ENCODE measurements around the gene ABHD16B. TPM values are rescaled to one million over a fixed set of nuclear protein-coding genes. Genes with fewer than 3 reads are reported as not detected.
A peak's percentile ranks its signal among the peaks of the same experiment; 100 is the strongest.

Gene ABHD16B
- total and polyA plus RNA-seq, 7 experiments from 2014 or later = 0.24 to 1.1 (median 0.65) TPM; not detected in 4

- Histone ChIP-seq H3K9me3 (ENCODE audit: control insufficient read depth in 2 of 3, low read length in 3 of 3) (no peaks in the 10 kb centered on the region), H3K27ac (ENCODE audit: low read depth, low read length) (no peak overlapping the region), H3K4me1 (ENCODE audit: control insufficient read depth in 2 of 2, insufficient read depth in 2 of 2, low read length in 2 of 2) (peaks cover 4 to 10% of the 10 kb centered on the region in 2 donors), H3K36me3 (ENCODE audit: control insufficient read depth in 2 of 3, insufficient read depth in 3 of 3, low read length in 3 of 3) (no peaks in the 10 kb centered on the region), H3K4me3 (ENCODE audit: low read length) (no peak overlapping the region), H3K27me3 (ENCODE audit: control insufficient read depth in 2 of 2, insufficient read depth in 2 of 2, low read length in 2 of 2) (peaks cover 4 to 12% of the 10 kb centered on the region in 2 donors)
- intact Hi-C loops (cut with micrococcal nuclease) = no loop called here
- peaks cover 12 to 34% (median 14%) of the 10 kb centered on the region in 5 donors for H3K27me3 Mint-ChIP-seq
- POLR2A ChIA-PET = no interaction called here
- peak overlapping the region in 4 of 10 donors; percentile 45 to 75 (median 46) for H3K4me3 Mint-ChIP-seq
- H3K9me3 Mint-ChIP-seq = peaks cover 0 to 4% (median 0%) of the 10 kb centered on the region in 11 donors
- peaks cover 9 to 14% (median 10%) of the 10 kb centered on the region in 7 donors for H3K4me1 Mint-ChIP-seq
- CTCF ChIA-PET = interaction anchor here (0.7 kb wide), 1 partner anchor 266 kb away, joined by 3 read pairs; no protein-coding TSS in a partner anchor
- ATAC-seq (no peak), DNase-seq (no peak)
- peaks cover 0 to 5% (median 0%) of the 10 kb centered on the region in 5 donors for H3K36me3 Mint-ChIP-seq
- H3K27ac Mint-ChIP-seq = no peak overlapping the region
Measured at GRCh38 chr20:63833776-63834490, 27.4 kb upstream of the ABHD16B start.

DNA sequence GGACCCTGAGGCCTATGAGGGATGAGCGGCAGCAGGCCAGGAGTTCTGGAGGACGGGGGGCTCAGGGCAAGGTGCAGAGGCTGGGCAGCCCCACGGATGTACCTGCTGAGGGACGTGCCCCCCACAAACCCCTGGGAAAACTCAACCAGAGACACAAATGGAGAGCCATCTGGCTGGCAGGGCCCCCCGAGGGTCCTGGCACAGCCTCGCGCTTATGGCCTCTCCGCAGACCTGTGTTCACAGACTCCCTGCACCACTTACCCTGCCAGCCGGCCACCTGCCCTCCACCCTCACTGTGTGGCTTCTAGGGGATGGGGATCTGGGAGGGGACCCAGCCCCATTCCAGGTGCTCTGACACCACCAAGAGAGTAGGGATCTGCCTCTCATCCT is 26.8 kb upstream of the ABHD16B start:
- peaks cover 0 to 5% (median 0%) of the 10 kb centered on the region in 5 donors for H3K36me3 Mint-ChIP-seq
- no peak overlapping the region for H3K27ac Mint-ChIP-seq
- Histone ChIP-seq H3K9me3 (ENCODE audit: control insufficient read depth in 2 of 3, low read length in 3 of 3) (no peaks in the 10 kb centered on the region), H3K4me1 (ENCODE audit: control insufficient read depth in 2 of 2, insufficient read depth in 2 of 2, low read length in 2 of 2) (peaks cover 4 to 6% of the 10 kb centered on the region in 2 donors), H3K36me3 (ENCODE audit: control insufficient read depth in 2 of 3, insufficient read depth in 3 of 3, low read length in 3 of 3) (no peaks in the 10 kb centered on the region), H3K27ac (ENCODE audit: low read depth, low read length) (no peak overlapping the region), H3K4me3 (ENCODE audit: low read length) (no peak overlapping the region), H3K27me3 (ENCODE audit: control insufficient read depth in 2 of 2, insufficient read depth in 2 of 2, low read length in 2 of 2) (peaks cover 0 to 6% of the 10 kb centered on the region in 2 donors)
- DNase-seq (no peak), ATAC-seq (no peak)
- ChIA-PET CTCF (interaction anchor here (0.6 kb wide), 1 partner anchor 9 kb away, joined by 3 read pairs; no protein-coding TSS in a partner anchor), POLR2A (no interaction called here)
- H3K4me3 Mint-ChIP-seq = no peak overlapping the region
- H3K9me3 Mint-ChIP-seq = peaks cover 0 to 4% (median 0%) of the 10 kb centered on the region in 11 donors
- intact Hi-C loops (cut with micrococcal nuclease) = no loop called here
- H3K4me1 Mint-ChIP-seq = peaks cover 7 to 12% (median 7%) of the 10 kb centered on the region in 7 donors
- H3K27me3 Mint-ChIP-seq = peaks cover 7 to 28% (median 8%) of the 10 kb centered on the region in 5 donors

- Histone ChIP-seq H3K36me3 (ENCODE audit: control insufficient read depth in 2 of 3, insufficient read depth in 3 of 3, low read length in 3 of 3) (no peaks in the 10 kb centered on the region), H3K4me3 (ENCODE audit: low read length) (no peak overlapping the region), H3K4me1 (ENCODE audit: control insufficient read depth in 2 of 2, insufficient read depth in 2 of 2, low read length in 2 of 2) (no peaks in the 10 kb centered on the region), H3K27ac (ENCODE audit: low read depth, low read length) (no peak overlapping the region), H3K9me3 (ENCODE audit: control insufficient read depth in 2 of 3, low read length in 3 of 3) (no peaks in the 10 kb centered on the region), H3K27me3 (ENCODE audit: control insufficient read depth in 2 of 2, insufficient read depth in 2 of 2, low read length in 2 of 2) (no peaks in the 10 kb centered on the region)
- Mint-ChIP-seq H3K4me3 (no peak overlapping the region), H3K27me3 (peaks cover 0 to 22% (median under 1%) of the 10 kb centered on the region in 5 donors), H3K36me3 (no peaks in the 10 kb centered on the region), H3K4me1 (peaks cover 0 to 5% (median 0%) of the 10 kb centered on the region in 7 donors), H3K27ac (no peak overlapping the region), H3K9me3 (no peaks in the 10 kb centered on the region)
- intact Hi-C loops (cut with micrococcal nuclease) = no loop called here
- DNase-seq (no peak), ATAC-seq (no peak)
- ChIA-PET CTCF (interaction anchor here (0.6 kb wide), 1 partner anchor 10 kb away, joined by 3 read pairs; no protein-coding TSS in a partner anchor), POLR2A (no interaction called here)
Measured at GRCh38 chr20:63835021-63835858, 26.1 kb upstream of the ABHD16B start.

GRCh38 chr20:63836458-63837344 is 24.6 kb upstream of the ABHD16B start:
- Histone ChIP-seq H3K4me3 (ENCODE audit: low read length) (no peak overlapping the region), H3K9me3 (ENCODE audit: control insufficient read depth in 2 of 3, low read length in 3 of 3) (no peaks in the 10 kb centered on the region), H3K27me3 (ENCODE audit: control insufficient read depth in 2 of 2, insufficient read depth in 2 of 2, low read length in 2 of 2) (no peaks in the 10 kb centered on the region), H3K27ac (ENCODE audit: low read depth, low read length) (no peak overlapping the region), H3K36me3 (ENCODE audit: control insufficient read depth in 2 of 3, insufficient read depth in 3 of 3, low read length in 3 of 3) (no peaks in the 10 kb centered on the region), H3K4me1 (ENCODE audit: control insufficient read depth in 2 of 2, insufficient read depth in 2 of 2, low read length in 2 of 2) (no peaks in the 10 kb centered on the region)
- CTCF ChIA-PET = no interaction called here
- H3K4me3 Mint-ChIP-seq = no peak overlapping the region
- peaks cover 0 to 5% (median 0%) of the 10 kb centered on the region in 7 donors for H3K4me1 Mint-ChIP-seq
- H3K9me3 Mint-ChIP-seq = no peaks in the 10 kb centered on the region
- no peak overlapping the region for H3K27ac Mint-ChIP-seq
- DNase-seq (no peak), ATAC-seq (no peak)
- H3K36me3 Mint-ChIP-seq = no peaks in the 10 kb centered on the region
- POLR2A ChIA-PET = no interaction called here
- peaks cover 0 to 25% (median 0%) of the 10 kb centered on the region in 5 donors for H3K27me3 Mint-ChIP-seq
- intact Hi-C loops (cut with micrococcal nuclease) = no loop called here

- Histone ChIP-seq H3K4me3 (ENCODE audit: low read length) (no peak overlapping the region), H3K36me3 (ENCODE audit: control insufficient read depth in 2 of 3, insufficient read depth in 3 of 3, low read length in 3 of 3) (no peaks in the 10 kb centered on the region), H3K4me1 (ENCODE audit: control insufficient read depth in 2 of 2, insufficient read depth in 2 of 2, low read length in 2 of 2) (no peaks in the 10 kb centered on the region), H3K9me3 (ENCODE audit: control insufficient read depth in 2 of 3, low read length in 3 of 3) (no peaks in the 10 kb centered on the region), H3K27me3 (ENCODE audit: control insufficient read depth in 2 of 2, insufficient read depth in 2 of 2, low read length in 2 of 2) (no peaks in the 10 kb centered on the region), H3K27ac (ENCODE audit: low read depth, low read length) (no peak overlapping the region)
- no peaks in the 10 kb centered on the region for H3K36me3 Mint-ChIP-seq
- no peak overlapping the region for H3K4me3 Mint-ChIP-seq
- peak overlapping the region in 1 of 9 donors; percentile 27 for H3K27ac Mint-ChIP-seq
- ATAC-seq (no peak), DNase-seq (no peak)
- POLR2A ChIA-PET = no interaction called here
- peaks cover 5 to 32% (median 6%) of the 10 kb centered on the region in 5 donors for H3K27me3 Mint-ChIP-seq
- CTCF ChIA-PET = no interaction called here
- intact Hi-C loops (cut with micrococcal nuclease) = no loop called here
- peaks cover 0 to 2% (median 0%) of the 10 kb centered on the region in 11 donors for H3K9me3 Mint-ChIP-seq
- peaks cover 0 to 10% (median 4%) of the 10 kb centered on the region in 7 donors for H3K4me1 Mint-ChIP-seq
Measured at GRCh38 chr20:63837479-63837878, 23.8 kb upstream of the ABHD16B start.

GRCh38 chr20:63839620-63840019 is 21.7 kb upstream of the ABHD16B start:
- Histone ChIP-seq H3K27me3 (ENCODE audit: control insufficient read depth in 2 of 2, insufficient read depth in 2 of 2, low read length in 2 of 2) (peaks cover 0 to 10% of the 10 kb centered on the region in 2 donors), H3K27ac (ENCODE audit: low read depth, low read length) (no peak overlapping the region), H3K4me3 (ENCODE audit: low read length) (no peak overlapping the region), H3K4me1 (ENCODE audit: control insufficient read depth in 2 of 2, insufficient read depth in 2 of 2, low read length in 2 of 2) (no peaks in the 10 kb centered on the region), H3K36me3 (ENCODE audit: control insufficient read depth in 2 of 3, insufficient read depth in 3 of 3, low read length in 3 of 3) (no peaks in the 10 kb centered on the region), H3K9me3 (ENCODE audit: control insufficient read depth in 2 of 3, low read length in 3 of 3) (no peaks in the 10 kb centered on the region)
- Mint-ChIP-seq H3K27ac (no peak overlapping the region), H3K4me3 (no peak overlapping the region), H3K27me3 (peaks cover 17 to 30% (median 22%) of the 10 kb centered on the region in 5 donors), H3K36me3 (no peaks in the 10 kb centered on the region), H3K4me1 (peaks cover 0 to 11% (median 4%) of the 10 kb centered on the region in 7 donors), H3K9me3 (peaks cover 0 to 2% (median 0%) of the 10 kb centered on the region in 11 donors)
- ChIA-PET POLR2A (no interaction called here), CTCF (no interaction called here)
- ATAC-seq (no peak), DNase-seq (no peak)
- intact Hi-C loops (cut with micrococcal nuclease) = no loop called here
